HepG2 (cell line): ENCODE data around the gene CRHR1. TPM values are rescaled to one million over a fixed set of nuclear protein-coding genes. Genes with fewer than 3 reads are reported as not detected.

Experiments used
- ARID2 ChIP-seq: sonication (generic); formaldehyde crosslinking; IDR thresholded peaks from 2 replicates; pipeline ENCODE4 v1.8.1; 2022; ENCODE audit warnings: mild to moderate bottlenecking, missing genetic modification reagents, borderline replicate concordance
- ATF7 ChIP-seq, 2 experiments: fragments of 450-650 bp in 1 of 2; sonication (generic) in 1 of 2; formaldehyde crosslinking in 1 of 2; IDR thresholded peaks; 2 replicates each; pipeline versions ENCODE4 v1.4.0 to v1.6.1; 2016 to 2020; ENCODE audit warnings: antibody characterized with exemption in 1 of 2, mild to moderate bottlenecking in 1 of 2, missing genetic modification reagents in 1 of 2
- CBX5 ChIP-seq: sonication (generic); formaldehyde crosslinking; IDR thresholded peaks from 2 replicates; pipeline ENCODE4 v1.4.0; 2020; ENCODE audit warnings: missing genetic modification reagents, borderline replicate concordance
- HNRNPUL1 ChIP-seq: fragments of 200-400 bp; formaldehyde crosslinking; IDR thresholded peaks from 2 replicates; pipeline ENCODE4 v1.6.1; 2017; ENCODE audit warnings: low read depth, mild to moderate bottlenecking, low read length, moderate library complexity
- ONECUT2 ChIP-seq: sonication (generic); formaldehyde crosslinking; IDR thresholded peaks from 2 replicates; pipeline ENCODE4 v1.4.0; 2020; ENCODE audit warnings: missing genetic modification reagents
- RFXAP ChIP-seq: sonication (generic); formaldehyde crosslinking; IDR thresholded peaks from 2 replicates; pipeline ENCODE4 v1.4.0; 2020; ENCODE audit warnings: missing genetic modification reagents, borderline replicate concordance
- STAT5B ChIP-seq: sonication (generic); formaldehyde crosslinking; IDR thresholded peaks from 2 replicates; pipeline ENCODE4 v1.4.0; 2020; ENCODE audit warnings: missing genetic modification reagents
- WIZ ChIP-seq: sonication (generic); formaldehyde crosslinking; IDR thresholded peaks from 2 replicates; pipeline ENCODE4 v1.5.1; 2020; ENCODE audit warnings: mild to moderate bottlenecking, missing genetic modification reagents
- ZFX ChIP-seq: sonication (generic); formaldehyde crosslinking; IDR thresholded peaks from 2 replicates; pipeline ENCODE4 v1.4.0; 2020; ENCODE audit warnings: mild to moderate bottlenecking, low read depth, missing genetic modification reagents, moderate library complexity
- ZNF224 ChIP-seq: sonication (generic); formaldehyde crosslinking; IDR thresholded peaks from 2 replicates; pipeline ENCODE4 v1.5.0; 2020; ENCODE audit warnings: mild to moderate bottlenecking, missing genetic modification reagents
- ZNF282 ChIP-seq: fragments of 450-650 bp; IDR thresholded peaks from 2 replicates; pipeline ENCODE4 v1.6.1; 2018; ENCODE audit not compliant: partially characterized antibody
- ZNF468 ChIP-seq: sonication (generic); formaldehyde crosslinking; IDR thresholded peaks from 2 replicates; pipeline ENCODE4 v1.8.0; 2022; ENCODE audit warnings: mild to moderate bottlenecking, moderate library complexity, missing genetic modification reagents
- ZNF577 ChIP-seq: sonication (generic); formaldehyde crosslinking; IDR thresholded peaks from 2 replicates; pipeline ENCODE4 v1.4.0; 2020; ENCODE audit warnings: mild to moderate bottlenecking, low read depth, missing genetic modification reagents, borderline replicate concordance
- ZNF616 ChIP-seq: sonication (generic); formaldehyde crosslinking; IDR thresholded peaks from 2 replicates; pipeline ENCODE4 v1.5.0; 2020; ENCODE audit warnings: low read depth, mild to moderate bottlenecking, missing genetic modification reagents
- ZNF841 ChIP-seq: sonication (generic); formaldehyde crosslinking; IDR thresholded peaks from 2 replicates; pipeline ENCODE4 v1.8.1; 2023; ENCODE audit warnings: missing genetic modification reagents, borderline replicate concordance
- polyA plus RNA-seq, 8 experiments: library from polyadenylated mRNA; depleted of rRNA in 3 of 8; stranded (reverse) in 7 of 8; unstranded in 1 of 8; fragments of >200 nt; fragmentation: Illumina TruSeq in 4 of 8; extraction: Trizol in 4 of 8; gene quantifications; 2 replicates each; pipeline versions ENCODE4 v1.2.1 to v1.2.3, GENCODE V29; 2011 to 2016; ENCODE audit warnings: low read depth in 4 of 8, missing spikeins in 1 of 8, mixed read lengths in 1 of 8; ENCODE audit not compliant: insufficient read depth in 1 of 8
- total RNA-seq, 5 experiments: library from RNA; depleted of rRNA; stranded (reverse); fragments of >200 nt; fragmentation: Illumina TruSeq; extraction: Trizol; gene quantifications; 2 replicates each; pipeline ENCODE4 v1.2.3, GENCODE V29; 2016; ENCODE audit warnings: low read depth in 1 of 5
- TF ChIP-seq, protein P1 (sequence below): sonication (generic); formaldehyde crosslinking; IDR thresholded peaks from 2 replicates; pipeline ENCODE4 v1.5.0; 2020; ENCODE audit warnings: missing genetic modification reagents
- TF ChIP-seq, protein P2 (sequence below): sonication (generic); formaldehyde crosslinking; IDR thresholded peaks from 2 replicates; pipeline ENCODE4 v1.4.0; 2020; ENCODE audit warnings: mild to moderate bottlenecking, missing genetic modification reagents
- TF ChIP-seq, protein P3 (sequence below): sonication (generic); formaldehyde crosslinking; IDR thresholded peaks from 2 replicates; pipeline ENCODE4 v1.8.0; 2022; ENCODE audit warnings: missing genetic modification reagents, low read depth, mild to moderate bottlenecking, borderline replicate concordance
- TF ChIP-seq, protein P4 (sequence below): sonication (generic); formaldehyde crosslinking; IDR thresholded peaks from 2 replicates; pipeline ENCODE4 v1.4.0; 2020; ENCODE audit warnings: missing genetic modification reagents

Gene CRHR1
- total and polyA plus RNA-seq, 2 of the 13 experiments (the other 11 are each of a cell fraction or from before 2014, with no cell fraction given): not detected

DNA sequence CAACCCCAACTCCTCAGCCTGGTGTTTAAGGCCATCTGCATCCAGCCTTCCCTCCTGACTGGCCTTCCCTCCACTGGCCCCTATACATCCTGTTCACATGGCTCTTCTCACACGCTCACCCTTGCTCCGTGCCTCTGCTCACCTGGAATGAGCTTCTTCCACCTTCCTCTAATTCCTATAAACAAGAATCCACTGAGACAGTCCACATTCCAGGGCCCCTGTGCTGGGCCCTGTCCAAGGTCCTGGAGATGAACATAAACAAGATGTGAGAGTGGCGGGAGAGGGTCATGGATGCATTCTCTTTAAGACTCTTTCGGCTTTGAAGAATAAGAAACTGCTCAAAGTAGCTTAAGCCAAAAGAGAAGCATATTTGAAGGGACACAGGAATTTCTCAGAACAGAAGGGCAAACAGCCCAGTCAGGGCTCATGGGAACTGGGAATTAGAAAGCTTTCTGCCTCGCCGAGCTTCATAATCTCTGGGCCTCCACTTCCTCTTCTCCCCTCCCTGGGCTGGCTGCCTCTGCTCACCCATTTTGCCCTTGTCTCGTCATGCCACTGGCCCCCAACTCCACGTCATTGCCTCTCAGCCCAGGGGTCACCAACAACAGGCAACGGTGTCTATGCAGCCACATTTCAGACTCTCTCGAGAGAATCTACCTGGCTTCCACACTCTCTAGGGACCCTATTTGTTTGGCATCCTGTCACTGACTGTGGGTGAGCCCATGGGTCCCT lies 74.0 kb downstream of the CRHR1 start (continued):
- TF ChIP-seq, protein P1, sequence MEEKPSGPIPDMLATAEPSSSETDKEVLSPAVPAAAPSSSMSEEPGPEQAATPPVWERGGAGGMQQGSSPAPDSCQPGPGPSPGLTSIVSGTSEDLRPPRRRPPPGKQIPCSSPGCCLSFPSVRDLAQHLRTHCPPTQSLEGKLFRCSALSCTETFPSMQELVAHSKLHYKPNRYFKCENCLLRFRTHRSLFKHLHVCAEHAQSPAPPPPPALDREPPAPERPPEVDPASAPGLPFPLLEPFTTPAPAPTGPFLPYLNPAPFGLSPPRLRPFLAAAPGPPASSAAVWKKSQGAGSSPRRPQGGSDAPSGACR (CRISPR knock-in tag): no peak
- no peak for TF ChIP-seq CBX5
- TF ChIP-seq, protein P2, sequence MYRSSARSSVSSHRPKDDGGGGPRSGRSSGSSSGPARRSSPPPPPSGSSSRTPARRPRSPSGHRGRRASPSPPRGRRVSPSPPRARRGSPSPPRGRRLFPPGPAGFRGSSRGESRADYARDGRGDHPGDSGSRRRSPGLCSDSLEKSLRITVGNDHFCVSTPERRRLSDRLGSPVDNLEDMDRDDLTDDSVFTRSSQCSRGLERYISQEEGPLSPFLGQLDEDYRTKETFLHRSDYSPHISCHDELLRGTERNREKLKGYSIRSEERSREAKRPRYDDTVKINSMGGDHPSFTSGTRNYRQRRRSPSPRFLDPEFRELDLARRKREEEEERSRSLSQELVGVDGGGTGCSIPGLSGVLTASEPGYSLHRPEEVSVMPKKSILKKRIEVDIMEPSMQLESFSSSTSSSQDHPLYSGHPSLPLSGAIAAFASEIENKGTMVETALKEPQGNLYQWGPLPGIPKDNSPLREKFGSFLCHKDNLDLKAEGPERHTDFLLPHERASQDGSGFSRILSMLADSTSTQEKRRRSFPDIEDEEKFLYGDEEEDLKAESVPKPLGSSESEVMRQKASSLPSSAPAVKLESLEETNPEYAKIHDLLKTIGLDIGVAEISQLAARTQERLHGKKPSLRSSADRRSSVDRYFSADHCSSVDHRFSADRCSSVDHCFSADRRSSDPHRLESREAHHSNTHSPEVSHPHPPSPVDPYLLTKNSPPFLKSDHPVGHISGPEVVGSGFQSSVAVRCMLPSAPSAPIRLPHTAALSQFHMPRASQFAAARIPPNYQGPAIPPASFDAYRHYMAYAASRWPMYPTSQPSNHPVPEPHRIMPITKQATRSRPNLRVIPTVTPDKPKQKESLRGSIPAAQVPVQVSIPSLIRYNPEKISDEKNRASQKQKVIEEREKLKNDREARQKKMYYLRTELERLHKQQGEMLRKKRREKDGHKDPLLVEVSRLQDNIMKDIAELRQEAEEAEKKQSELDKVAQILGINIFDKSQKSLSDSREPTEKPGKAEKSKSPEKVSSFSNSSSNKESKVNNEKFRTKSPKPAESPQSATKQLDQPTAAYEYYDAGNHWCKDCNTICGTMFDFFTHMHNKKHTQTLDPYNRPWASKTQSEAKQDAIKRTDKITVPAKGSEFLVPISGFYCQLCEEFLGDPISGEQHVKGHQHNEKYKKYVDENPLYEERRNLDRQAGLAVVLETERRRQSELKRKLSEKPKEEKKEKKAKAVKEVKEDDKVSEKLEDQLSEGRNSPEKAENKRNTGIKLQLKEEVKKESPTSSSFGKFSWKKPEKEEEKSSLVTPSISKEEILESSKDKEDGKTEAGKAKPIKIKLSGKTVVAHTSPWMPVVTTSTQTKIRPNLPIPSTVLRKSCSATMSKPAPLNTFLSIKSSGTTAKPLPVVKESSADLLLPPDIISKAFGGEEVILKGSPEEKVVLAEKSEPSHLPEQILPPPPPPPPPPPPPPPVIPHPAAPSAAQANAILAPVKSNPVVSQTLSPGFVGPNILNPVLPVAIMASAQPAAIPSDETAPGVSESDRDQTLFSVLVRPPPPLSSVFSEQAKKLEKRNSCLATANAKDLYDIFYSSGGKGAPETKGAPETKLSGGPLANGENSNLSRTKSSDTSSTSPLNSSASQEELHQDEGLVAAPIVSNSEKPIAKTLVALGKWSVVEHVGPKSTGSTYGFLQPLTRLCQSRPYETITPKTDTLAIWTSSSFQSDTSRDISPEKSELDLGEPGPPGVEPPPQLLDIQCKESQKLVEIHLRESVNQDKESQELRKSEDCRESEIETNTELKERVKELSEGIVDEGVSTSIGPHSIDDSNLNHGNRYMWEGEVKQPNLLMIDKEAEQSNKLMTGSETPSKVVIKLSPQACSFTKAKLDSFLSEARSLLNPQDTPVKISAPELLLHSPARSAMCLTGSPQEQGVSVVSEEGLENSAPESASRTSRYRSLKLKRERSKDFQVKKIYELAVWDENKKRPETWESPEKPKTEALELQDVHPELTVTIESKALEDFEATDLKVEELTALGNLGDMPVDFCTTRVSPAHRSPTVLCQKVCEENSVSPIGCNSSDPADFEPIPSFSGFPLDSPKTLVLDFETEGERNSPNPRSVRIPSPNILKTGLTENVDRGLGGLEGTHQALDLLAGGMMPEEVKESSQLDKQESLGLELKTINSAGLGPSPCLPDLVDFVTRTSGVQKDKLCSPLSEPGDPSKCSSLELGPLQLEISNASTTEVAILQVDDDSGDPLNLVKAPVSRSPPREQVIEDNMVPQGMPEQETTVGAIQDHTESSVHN (CRISPR knock-in tag): no peak
- TF ChIP-seq ZNF577: no peak
- TF ChIP-seq ATF7 (IDR thresholded peaks at IDR 0.05): no peak
- no peak for TF ChIP-seq ATF7 (CRISPR knock-in tag; IDR thresholded peaks at IDR 0.05)
- no peak for TF ChIP-seq ZNF468
- TF ChIP-seq ARID2 (CRISPR knock-in tag): no peak
- TF ChIP-seq ZFX: no peak
- no peak for TF ChIP-seq ZNF224
- TF ChIP-seq RFXAP (CRISPR knock-in tag): 0 out of 2 replicates have a peak, but pooled peaks have one; percentile 58
- no peak for TF ChIP-seq ZNF282
- TF ChIP-seq WIZ (CRISPR knock-in tag): peak; percentile 94; the same call in 1 of the 2 replicates
- no peak for TF ChIP-seq HNRNPUL1
- peak; percentile 92; the same call in 1 of the 2 replicates for TF ChIP-seq STAT5B (CRISPR knock-in tag)
- TF ChIP-seq, protein P3, sequence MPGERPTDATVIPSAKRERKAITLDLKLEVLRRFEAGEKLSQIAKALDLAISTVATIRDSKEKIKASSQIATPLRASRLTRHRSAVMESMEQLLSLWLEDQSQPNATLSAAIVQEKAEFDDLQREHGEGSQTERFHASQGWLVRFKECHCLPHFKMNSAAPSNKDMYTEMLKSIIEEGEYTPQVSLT (CRISPR knock-in tag): no peak
- TF ChIP-seq ZNF616 (CRISPR knock-in tag): no peak
- TF ChIP-seq ZNF841: no peak
- TF ChIP-seq, protein P4, sequence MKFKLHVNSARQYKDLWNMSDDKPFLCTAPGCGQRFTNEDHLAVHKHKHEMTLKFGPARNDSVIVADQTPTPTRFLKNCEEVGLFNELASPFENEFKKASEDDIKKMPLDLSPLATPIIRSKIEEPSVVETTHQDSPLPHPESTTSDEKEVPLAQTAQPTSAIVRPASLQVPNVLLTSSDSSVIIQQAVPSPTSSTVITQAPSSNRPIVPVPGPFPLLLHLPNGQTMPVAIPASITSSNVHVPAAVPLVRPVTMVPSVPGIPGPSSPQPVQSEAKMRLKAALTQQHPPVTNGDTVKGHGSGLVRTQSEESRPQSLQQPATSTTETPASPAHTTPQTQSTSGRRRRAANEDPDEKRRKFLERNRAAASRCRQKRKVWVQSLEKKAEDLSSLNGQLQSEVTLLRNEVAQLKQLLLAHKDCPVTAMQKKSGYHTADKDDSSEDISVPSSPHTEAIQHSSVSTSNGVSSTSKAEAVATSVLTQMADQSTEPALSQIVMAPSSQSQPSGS (CRISPR knock-in tag): peak; percentile 42; the same call in 1 of the 2 replicates
- TF ChIP-seq ONECUT2: no peak
